DMS79 treated with DMSO at 0.1 percent for 48 hours (cell line): Measurements from ENCODE around the gene DPEP3.

Source experiments
- DNase-seq: peaks from one replicate; lab custom pipeline; 2025; lab: John Stamatoyannopoulos, UW

DPEP3 gene

GRCh38 chr16:67966549-67967182 is 13.6 kb downstream of the DPEP3 start:
- no peak for DNase-seq

GRCh38 chr16:67965668-67966548 is 14.4 kb downstream of the DPEP3 start:
- DNase-seq: peak; percentile 9

- no peak for DNase-seq
Observed at GRCh38 chr16:67964477-67965131, 15.7 kb downstream of the DPEP3 start.

GRCh38 chr16:67963662-67964321 is 16.5 kb downstream of the DPEP3 start:
- no peak for DNase-seq

- no peak for DNase-seq
Observed at GRCh38 chr16:67963292-67963661, 17.0 kb downstream of the DPEP3 start.

- no peak for DNase-seq
Observed at GRCh38 chr16:67962135-67962534, 18.2 kb downstream of the DPEP3 start.

- peak; percentile 88 for DNase-seq
Observed at GRCh38 chr16:67961551-67961957, 18.7 kb downstream of the DPEP3 start.

- DNase-seq: no peak
Observed at GRCh38 chr16:67959536-67960329, 20.6 kb downstream of the DPEP3 start.

- DNase-seq: no peak
Observed at GRCh38 chr16:67957622-67958021, 22.7 kb downstream of the DPEP3 start.

GRCh38 chr16:67954421-67955196 is 25.7 kb downstream of the DPEP3 start:
- no peak for DNase-seq

GRCh38 chr16:67953641-67954375 is 26.5 kb downstream of the DPEP3 start:
- no peak for DNase-seq

- peak; percentile 26 for DNase-seq
Observed at GRCh38 chr16:67951485-67951884, 28.8 kb downstream of the DPEP3 start.

GRCh38 chr16:67950335-67950843 is 29.9 kb downstream of the DPEP3 start:
- no peak for DNase-seq

- DNase-seq: no peak
Observed at GRCh38 chr16:67949645-67950044, 30.7 kb downstream of the DPEP3 start.

GRCh38 chr16:67948015-67948414 is 32.3 kb downstream of the DPEP3 start:
- DNase-seq: no peak

- no peak for DNase-seq
Observed at GRCh38 chr16:67946966-67947558, 33.2 kb downstream of the DPEP3 start.

- no peak for DNase-seq
Observed at GRCh38 chr16:67946128-67946569, 34.1 kb downstream of the DPEP3 start.

GRCh38 chr16:67945392-67945933 is 34.8 kb downstream of the DPEP3 start:
- DNase-seq: no peak
